HG03571 (cell line): ENCODE data around the gene CTIF.

Experiments used
- ATAC-seq: cut with Tn5 transposase; IDR thresholded peaks from one replicate; pipeline ENCODE4 v1.9.1; 2021; ENCODE audit not compliant: unreplicated experiment

Gene CTIF

DNA sequence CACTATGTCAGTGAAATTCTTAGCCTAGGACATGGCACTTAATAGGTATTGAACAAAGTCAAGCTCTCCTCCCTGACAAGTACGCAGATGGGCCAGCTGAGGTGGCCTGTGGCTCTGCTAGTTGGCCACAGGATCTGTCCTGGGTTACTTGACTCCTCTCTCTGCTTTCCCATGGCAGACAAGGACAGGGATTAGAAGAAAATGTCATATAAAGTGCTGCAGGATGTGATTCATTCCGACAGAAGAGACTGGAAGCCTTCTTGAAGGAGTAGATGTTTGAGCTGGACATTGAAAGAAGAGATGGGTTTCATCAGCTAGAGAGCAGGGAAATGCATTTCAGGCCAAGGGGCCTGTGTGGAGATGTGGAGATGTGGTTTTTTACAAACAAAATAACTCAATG lies 365.3 kb downstream of the CTIF start:
- ATAC-seq: no peak

DNA sequence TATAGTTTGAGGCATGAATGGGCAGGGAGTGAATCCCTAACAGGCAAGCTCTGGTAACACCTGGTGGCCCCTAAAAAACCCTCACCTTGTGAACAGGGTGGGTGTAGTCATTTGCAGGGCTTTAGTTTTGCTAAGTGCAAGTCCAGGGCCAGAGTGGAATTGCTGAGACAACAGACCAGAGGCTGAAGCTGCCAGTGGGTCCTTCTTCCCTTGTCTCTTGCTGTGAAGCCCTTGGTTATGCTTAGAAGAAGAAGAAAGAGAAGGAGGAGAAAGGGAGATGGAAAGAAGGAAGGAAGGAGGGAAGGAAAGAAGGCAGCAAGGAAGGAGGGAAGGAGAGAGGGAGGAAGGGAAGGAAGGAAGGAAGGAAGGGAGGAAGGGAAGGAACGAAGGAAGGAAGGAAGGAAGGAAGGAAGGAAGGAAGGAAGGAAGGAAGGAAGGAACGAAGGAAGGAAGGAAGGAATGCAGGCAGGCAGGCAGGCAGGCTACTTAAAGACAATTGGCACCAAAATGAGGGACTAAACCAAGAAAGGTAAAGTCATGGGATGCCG lies 366.1 kb downstream of the CTIF start:
- ATAC-seq: no peak

- no peak for ATAC-seq
Measured at GRCh38 chr18:48905513-48905912, 366.7 kb downstream of the CTIF start.

- ATAC-seq: no peak
Measured at GRCh38 chr18:48908916-48909315, 370.1 kb downstream of the CTIF start.

DNA sequence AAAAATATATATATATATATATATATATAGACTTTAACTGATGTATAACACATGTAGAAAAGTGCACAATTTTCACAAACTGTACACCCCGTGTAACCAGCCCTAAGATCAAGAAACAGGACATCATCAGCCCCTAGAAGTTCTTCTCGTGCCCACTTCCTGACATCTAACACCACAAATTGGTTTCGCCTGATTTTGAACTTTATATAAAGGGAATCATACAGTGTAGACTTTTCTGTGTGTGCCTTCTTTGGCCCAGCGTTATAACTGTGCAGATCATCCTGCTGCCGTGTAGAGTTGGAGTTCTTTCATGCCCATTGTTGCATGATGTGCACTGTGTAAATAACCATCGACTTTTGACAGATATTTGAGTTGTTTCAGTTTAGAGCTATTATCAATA lies 370.9 kb downstream of the CTIF start:
- no peak for ATAC-seq

- no peak for ATAC-seq
Measured at GRCh38 chr18:48910972-48911545, 372.2 kb downstream of the CTIF start.
